Measurements from ENCODE around the gene FCRL6.

FCRL6 gene, protein sequence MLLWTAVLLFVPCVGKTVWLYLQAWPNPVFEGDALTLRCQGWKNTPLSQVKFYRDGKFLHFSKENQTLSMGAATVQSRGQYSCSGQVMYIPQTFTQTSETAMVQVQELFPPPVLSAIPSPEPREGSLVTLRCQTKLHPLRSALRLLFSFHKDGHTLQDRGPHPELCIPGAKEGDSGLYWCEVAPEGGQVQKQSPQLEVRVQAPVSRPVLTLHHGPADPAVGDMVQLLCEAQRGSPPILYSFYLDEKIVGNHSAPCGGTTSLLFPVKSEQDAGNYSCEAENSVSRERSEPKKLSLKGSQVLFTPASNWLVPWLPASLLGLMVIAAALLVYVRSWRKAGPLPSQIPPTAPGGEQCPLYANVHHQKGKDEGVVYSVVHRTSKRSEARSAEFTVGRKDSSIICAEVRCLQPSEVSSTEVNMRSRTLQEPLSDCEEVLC

DNA sequence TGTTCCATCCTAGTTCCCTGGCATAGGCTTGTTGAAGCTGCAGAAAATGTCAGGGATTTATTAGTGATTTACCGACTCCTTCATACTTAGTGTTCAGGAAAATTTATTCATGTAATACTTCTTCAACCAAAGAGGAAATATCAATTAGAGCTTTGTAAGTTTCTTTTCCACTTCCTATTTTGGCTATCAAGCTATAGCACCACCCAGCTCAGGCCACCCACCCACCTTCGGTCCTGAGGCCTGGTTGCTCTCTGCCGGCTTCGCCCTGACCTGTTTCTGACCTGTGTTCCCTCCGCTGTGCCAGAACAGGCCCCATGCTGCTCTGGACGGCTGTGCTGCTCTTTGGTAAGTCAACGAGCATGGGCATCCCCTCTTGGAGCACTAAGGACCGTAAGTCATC is at the start of gene FCRL6:
FCRL6 (plus strand) TSS at position 250 of the 400 bp plus-strand sequence; CDS start at position 315, 65 bp downstream.
- no peak for DNase-seq

DNA sequence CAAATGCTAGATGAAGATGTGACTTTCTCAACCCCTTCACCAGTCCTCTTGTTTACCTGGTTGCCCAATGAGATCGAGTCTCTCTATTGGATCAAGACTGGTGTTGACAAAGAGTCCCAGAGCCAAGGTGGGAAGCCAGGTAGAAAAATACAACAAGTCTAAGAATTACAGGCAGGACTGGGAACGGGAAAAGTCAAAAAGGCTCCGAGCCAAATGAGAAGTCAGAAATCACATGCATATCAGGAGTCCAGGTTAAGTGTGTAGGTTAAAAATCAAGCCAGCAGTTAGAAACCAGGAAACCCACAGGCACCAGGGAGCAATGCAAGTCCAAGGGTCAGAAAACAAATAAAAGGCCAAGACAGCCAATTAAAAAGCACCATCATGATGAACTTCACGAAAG is 48.8 kb upstream of the FCRL6 start:
- DNase-seq: no peak

DNA sequence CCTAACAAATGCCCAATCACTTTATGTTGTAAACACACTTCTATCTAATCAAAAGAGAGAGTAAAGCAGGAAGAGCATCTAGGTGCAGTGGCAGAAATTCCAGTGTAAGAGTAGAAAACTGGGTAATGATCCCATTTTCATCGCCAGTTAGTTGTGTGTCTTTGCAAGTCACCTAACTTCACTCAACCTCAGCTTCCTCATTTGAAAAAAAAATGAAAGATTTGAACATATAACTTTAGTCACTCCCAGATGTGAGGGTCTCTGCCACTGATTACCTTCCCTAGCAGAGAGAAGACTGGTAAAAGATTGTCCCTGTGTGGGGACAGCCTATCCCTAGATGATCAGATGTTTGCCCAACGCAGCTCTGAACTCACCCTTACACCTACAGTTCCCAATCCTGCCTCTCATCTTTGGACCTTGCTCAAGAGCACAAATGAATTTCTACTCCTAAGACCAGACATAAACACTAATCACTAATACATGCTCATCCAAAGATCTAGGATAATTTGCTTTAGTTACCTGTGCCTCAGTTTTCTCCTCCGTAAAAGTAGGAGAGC is 46.6 kb upstream of the FCRL6 start:
- DNase-seq: no peak

DNA sequence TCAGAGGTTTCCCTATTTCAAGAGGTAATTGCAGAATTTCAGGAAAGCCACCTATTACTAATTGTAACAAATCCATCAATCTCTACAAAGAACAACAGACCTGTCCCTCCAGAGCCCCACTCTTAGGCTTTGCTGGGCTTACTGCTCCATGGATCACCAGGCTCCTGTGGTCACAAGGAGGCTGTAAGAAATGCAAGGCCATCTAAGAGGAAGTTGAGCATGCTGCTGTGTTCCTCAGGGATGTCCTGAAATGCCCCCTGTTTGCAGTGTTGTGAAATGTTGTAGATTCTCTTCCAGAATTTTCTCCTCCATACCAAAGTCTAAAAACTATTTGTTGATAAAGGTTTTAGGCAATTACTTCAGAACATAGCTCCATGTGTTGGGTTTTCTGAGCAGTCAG is 45.8 kb upstream of the FCRL6 start:
- no peak for DNase-seq

DNA sequence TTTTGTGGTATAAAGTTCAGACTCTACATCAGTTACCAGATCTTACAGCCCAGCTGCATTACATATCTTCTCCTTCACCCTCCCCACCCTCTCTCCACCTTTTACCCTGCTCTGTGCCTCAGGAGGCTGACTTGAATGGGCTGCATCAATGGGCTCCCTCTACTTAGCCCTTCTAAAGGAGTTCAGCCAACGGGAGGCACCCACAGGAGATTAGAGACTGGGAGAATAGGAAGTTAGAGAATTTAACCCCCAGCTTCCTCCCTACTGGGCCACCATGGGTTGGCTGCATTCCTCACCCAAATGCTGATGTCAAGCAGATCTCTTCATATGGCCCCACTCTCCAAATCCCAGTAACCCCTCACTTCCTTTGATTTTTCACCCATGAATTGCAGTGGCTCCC is 38.5 kb upstream of the FCRL6 start:
- DNase-seq: no peak

DNA sequence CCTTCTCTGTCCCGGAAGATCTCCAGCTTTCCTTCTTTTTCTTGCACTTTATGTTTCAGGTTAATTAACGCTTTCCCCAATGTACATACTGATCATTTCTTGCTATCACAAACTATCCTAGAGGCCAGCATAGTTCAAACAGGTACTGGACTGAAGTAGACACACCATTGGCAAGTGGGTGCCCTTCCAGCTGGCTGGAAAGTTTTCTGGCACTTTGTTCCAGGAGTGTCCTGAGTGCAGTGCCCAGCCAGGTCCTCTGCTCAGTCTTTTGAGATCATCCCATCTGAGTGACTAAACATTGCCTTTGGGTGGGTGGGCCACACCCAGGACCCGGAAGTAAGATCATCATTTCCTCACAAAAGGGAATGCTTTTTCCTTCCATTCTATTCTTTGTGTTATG is 36.4 kb upstream of the FCRL6 start:
- no peak for DNase-seq

DNA sequence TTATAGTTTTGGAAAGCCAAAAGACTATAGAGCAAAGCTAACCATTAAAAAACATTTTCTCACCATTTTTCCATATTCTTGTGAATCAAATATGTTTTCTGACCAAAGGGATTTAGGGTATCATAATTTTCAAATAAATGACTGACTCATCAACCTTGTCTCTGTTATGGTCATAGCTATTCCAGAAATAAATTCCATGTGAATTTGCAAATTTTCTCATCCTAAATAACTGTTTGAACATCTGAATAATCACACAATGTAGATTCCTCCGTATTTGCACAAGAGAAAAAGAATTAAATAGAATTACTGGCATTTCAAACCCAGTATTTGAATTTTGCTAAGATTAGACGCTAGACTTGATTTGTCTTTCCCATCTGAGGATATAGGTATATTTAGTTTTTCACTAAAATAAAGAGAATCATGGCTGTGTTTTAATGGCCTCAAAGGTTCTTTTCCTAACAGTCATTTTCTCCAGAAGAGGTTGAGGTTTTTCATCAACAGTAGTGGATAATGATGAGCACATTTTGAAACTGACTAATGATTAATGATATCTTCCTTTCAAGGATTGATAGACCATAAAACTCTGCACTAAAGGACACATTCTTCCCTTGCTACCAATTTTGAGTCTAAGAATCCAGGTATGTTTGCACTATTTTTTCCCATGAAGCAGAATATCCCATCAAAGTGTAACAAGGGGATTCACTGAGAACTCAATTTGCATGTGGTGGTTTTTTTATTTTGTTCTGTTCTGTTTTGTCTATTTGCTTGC is 30.8 kb upstream of the FCRL6 start:
- DNase-seq: no peak

DNA sequence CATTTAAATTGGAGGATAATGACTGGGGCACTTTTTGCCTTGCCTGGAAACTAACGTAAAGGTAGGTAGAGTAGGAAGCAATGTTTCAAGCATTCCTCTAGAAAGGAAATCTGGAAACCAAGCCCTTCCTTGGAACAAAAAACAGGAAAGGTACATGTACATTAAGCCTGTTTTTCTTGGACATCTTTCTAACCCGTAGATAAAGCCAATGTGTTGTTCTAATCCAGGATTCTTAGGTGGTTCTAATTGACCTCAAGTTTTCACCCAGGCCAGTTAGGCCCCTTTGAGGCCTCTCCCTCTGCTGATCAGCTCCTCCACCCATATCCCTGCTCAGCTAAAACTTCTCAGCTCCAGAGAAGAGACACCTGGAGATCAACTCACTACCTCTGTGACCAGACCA is 27.7 kb upstream of the FCRL6 start:
- no peak for DNase-seq

DNA sequence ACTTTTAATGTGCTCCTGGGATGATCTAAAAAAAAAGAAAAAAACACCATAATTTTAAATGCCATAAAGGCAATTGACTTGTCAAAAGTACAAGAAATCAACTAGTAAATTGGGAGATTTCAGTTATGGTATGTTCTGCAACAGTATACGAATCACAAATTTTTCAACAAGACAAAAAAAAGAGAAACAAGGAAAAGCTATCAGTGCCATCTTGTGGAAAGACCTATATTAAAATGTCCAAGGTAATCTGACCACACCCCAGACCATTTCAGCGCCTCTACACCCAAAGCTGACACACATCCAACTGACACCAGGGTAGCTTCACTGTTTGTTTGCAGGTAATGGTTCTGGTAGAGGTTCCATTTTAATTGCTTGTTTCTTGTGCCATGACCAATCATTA is 26.4 kb upstream of the FCRL6 start:
- no peak for DNase-seq

DNA sequence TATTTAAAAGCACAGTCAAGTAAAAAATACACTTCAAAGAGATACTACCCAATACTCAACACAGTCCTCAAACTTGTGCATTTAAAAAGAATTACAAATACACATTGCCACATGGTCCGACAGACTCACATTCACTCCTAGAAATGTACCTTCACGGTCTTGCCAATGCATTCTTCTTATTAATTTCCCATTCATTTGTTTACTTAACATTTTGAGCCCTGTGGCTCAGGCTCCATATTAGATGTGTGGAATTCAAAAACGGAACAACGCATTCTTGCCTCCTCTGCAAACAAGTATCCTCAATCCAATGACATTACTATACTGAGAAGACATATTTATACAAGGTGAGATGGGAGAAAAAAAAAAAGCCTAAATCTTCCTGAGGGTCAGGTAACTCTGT is 23.9 kb upstream of the FCRL6 start:
- DNase-seq: no peak

DNA sequence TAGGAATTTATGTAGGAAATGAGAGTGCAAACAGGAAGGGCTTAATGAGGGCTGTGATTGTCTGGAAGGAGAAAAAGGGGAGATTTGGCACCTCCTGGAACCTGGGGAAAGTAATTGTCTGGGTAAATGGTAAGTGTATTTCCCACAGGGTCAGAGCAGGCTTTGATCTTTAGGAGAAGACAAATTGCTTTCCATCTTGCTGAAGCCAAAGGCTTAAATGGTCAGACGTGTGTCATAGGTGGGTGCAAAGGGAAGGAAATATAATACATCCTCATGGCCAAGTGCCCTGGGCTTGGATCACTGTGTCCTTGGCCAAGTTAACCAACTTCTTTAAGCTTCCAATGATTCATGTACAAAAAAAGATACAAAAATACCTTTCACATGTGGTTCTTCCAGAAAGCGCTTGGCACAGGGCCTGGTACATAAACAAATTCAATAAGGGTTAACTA is 22.7 kb upstream of the FCRL6 start:
- no peak for DNase-seq

DNA sequence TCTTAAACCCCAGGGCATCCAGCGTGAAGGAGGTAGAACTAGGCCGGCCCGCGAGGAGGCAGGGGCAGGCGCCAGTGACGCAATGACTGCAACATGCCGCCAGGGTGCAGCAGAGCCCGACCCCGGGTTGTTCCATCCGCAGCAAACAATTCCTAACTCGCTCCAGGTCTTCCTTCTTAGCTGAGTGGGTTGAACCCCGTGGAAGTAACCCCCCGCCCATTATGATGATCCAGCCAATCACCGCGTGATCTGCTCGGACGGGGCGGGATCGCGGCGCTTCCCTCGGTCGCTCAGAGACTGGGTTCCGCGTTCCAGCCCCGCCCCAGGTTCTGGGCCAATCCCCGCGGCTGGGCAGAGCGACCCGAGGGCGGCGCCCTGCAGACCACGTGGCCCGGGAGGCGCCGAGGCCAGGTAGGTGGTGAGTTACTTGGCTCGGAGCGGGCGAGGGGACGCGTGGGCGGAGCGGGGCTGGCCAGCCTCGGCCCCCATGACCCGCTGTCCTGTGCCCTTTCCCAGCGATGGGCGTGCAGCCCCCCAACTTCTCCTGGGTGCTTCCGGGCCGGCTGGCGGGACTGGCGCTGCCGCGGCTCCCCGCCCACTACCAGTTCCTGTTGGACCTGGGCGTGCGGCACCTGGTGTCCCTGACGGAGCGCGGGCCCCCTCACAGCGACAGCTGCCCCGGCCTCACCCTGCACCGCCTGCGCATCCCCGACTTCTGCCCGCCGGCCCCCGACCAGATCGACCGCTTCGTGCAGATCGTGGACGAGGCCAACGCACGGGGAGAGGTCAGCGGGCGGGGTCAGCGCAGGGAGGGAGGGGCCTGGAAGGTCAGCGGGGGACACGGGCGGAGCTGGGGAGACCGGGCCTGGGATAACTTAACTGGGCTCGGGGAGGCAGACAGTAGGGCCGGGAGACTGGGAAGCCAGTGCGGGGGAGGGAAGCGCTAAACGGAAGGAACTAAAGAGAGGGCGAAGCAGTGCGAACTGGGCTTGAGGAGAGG is 21.3 kb upstream of the FCRL6 start, which contains the start of gene DUSP23:
DUSP23 (plus strand) TSS at position 380 of the 1,000 bp plus-strand sequence; CDS start at position 519, 139 bp downstream.
- DNase-seq: peak; percentile 98

DNA sequence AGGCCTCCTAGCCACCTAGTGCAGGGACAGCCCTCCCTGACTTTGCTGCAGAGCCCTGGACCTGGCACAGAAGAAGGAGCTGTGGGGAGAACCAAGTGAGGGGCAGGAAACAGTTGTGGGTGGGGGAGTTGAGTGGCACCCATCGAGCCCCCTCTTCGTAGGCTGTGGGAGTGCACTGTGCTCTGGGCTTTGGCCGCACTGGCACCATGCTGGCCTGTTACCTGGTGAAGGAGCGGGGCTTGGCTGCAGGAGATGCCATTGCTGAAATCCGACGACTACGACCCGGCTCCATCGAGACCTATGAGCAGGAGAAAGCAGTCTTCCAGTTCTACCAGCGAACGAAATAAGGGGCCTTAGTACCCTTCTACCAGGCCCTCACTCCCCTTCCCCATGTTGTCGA is 20.2 kb upstream of the FCRL6 start:
- DNase-seq: no peak

DNA sequence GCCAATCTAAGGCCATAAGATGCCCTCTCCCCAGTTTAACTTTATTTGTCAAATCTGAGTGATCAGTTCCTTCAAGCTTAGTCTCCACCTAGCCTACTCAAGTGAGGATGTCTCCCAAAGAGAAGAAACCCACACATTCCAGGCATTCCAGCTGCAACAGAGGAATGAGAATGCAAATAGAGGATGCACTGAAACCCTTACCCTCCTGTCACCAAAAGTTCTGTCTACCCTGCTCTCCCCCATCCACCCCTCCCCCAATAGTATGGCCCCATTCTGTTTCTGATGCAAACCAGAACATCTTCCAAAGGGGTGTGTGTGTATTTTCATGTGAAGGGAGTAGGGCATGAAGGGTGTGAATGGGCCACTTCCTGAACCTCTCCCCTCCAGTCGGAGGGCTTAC is 18.4 kb upstream of the FCRL6 start:
- no peak for DNase-seq

DNA sequence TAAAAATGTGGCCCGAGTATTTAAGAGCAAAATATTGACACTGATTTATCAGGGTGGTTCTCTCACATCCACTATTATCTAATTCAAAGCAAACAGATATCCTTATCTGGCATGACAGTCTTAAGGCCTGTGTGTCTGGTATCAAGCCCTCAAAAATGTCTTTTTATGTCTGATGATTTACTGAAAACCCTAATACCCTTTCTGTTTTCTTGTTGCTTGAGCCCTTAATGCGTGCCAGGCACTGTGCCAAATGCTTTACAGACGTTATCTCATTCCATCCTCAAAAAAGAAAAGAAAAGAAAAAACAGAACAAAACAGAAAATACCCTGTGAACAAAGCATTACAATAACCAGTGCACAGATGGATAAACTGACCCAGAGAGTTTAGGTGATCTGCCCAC is 15.7 kb upstream of the FCRL6 start:
- DNase-seq: no peak

DNA sequence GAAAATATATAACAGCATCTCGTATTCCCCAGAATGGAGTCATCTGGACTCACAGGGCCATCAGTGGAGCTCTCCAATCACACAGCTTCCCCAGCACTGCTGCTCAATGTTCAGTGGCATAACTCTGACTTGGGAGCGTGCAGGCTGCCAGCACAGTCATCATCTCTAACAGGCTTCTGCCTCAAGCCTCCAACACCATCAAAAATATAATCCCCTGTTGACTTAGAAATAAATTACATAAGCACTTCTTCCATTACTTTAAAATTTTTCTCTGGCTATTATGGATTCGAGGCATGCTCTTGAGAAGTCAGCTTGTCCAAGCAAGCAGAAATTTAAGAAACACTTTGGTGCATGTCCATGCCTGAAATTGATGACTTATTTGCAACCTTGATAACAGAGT is 15.2 kb upstream of the FCRL6 start:
- no peak for DNase-seq

DNA sequence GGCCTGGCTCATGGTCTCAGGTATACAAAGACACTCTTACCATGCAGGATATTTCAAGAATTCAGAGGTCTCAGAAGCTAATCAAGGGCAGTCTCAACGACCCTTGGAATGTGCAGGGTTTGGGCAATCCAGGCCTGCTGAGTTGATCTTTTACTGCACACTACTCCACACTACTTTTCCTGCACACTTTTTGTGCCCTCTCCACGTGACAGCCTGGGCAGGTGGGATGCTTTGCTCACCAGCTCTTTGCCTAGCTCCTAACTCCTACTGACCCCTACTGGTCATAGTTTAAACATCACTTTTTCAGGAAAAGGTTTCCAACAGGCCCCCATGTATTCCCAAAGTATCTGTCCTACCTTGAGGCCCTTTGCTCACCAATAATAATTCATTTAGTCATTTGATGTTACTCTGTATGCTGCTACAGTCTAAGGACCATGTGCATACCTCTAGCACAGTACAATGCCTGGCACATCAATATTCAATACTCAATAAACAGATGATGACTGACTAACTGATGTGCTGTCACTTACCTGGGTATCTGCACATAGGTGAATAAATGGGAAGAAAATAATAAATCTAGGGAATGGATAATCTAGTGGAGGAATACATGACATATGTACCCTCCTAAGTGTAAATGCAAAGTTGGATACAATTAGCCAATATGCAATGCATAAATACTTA is 11.8 kb upstream of the FCRL6 start:
- no peak for DNase-seq

DNA sequence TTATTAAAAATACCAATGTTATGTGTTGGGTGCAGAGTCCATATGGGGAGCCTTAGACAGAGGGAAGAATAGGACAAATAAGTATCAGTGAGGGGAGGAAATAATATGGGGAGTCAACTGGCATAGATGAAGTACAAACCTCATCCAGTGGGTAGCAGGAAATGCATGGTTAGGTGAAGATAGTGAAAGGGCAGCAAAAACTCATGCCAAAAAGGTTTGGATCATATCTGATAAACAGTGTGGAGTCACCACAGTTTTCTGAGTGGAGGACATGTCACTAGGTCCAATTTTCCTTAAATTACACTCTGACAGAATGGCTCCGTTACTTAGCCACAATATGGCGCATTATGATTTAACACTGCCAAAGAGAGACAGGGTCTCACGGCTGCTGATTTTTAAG is 11.1 kb upstream of the FCRL6 start:
- no peak for DNase-seq

DNA sequence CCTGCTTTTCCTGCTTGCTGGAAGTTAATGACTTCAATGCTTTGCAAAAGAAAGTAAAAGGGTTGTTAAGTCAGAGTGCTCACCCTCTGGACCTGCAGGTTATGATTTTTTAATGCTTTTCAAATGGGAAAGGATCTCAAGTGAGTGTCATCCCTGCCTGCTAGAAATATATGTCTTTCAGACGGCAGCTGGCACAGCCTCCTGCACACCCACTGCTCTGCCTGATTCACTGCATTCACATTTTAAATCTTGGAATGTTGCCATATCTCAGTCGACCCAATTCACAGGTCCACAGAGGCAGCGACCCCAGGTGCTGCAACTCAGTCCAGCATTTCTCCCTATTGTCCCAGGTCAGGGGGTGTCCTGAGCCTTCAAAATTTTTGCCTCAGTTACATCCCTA is 10.7 kb upstream of the FCRL6 start:
- peak; percentile 13 for DNase-seq

DNA sequence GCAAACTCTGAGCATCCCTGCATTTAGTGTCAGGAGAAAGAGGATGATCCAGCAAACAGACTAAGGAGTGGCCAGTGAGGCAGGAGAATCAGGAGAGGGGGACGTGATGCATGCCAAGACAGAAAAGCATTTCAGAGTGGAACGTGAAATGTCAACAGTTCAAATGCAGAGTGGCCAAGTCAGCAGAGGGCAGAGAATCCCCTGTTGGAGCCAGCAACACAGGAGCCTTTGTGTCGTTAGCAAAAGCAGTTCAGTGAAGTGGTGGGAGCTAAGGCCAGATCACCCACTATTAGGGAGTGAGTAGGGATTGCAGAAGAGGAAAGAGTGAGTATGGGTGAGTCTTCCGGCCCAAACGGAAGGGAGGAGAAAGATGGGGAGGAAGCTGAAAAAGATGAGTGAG is 6.6 kb upstream of the FCRL6 start:
- DNase-seq: no peak

DNA sequence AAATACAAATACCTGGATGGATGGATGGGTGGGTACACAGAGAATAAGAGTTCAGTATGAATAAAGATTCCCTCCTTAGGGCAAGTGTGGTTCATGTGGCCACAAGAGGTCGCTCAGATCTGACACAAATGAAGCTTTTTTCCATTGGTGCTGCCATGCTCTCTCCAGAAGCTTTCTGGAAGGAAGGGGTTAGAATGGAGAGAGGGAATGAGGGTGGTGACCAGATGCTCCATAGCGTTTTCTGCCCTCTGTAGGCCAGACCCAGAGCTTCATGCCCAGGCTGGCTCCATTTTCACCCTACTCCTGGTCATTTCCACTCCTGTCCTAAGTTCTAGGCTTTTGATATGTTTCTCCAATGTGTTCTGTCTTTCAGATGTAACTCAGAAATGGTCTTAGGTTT is 3.3 kb upstream of the FCRL6 start:
- peak; percentile 83 for DNase-seq

DNA sequence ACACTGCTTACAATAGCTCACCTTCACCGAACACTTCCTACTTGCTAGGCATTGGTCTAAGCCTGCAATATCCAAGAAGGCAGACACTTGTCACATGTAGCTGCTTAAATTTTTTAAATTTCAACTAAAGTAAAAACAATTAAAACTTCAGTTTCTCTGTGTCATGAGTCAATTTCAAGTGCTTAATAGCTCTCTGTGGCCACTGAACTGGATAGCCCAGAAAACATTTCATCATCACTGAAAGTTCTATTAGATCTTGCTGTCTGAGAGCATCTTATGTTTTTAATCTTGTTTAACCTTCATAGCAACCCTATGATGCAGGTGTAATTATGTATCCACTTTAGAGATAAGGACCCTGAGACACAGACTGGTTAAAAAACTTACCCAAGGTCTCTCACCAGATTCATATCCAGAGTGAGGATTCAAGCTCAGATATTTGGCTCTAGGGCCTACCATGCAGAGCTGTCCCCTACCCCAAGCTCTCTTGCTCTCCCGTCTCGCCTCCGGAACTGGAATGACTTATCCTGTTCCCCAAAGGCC is 2.6 kb upstream of the FCRL6 start:
- DNase-seq: no peak
